IPS DF 4.7 (cell line): Measurements from ENCODE around the gene CFAP53.
"Not testable (repeated sequence)": the region's sequence is repeated elsewhere in the genome, so short reads cannot be mapped to it uniquely, and the experiment has no call there.

ENCODE experiments used
- DNase-seq: peaks from one replicate; pipeline ENCODE4 v3.0.0-alpha.2; 2013; ENCODE audit warnings: low spot score; ENCODE audit errors: extremely low read depth

CFAP53 gene

GRCh38 chr18:50273203-50274043 lies 7.1 kb upstream of the CFAP53 start:
- no peak for DNase-seq

- DNase-seq: no peak
Observed at GRCh38 chr18:50272568-50272967, 6.3 kb upstream of the CFAP53 start.

- DNase-seq: peak; percentile 68
Observed at GRCh38 chr18:50268022-50268747, 1.9 kb upstream of the CFAP53 start.

- no peak for DNase-seq
Observed at GRCh38 chr18:50262977-50263376, 3.3 kb downstream of the CFAP53 start.

- no peak for DNase-seq
Observed at GRCh38 chr18:50250935-50251334, 15.4 kb downstream of the CFAP53 start.

- no peak for DNase-seq
Observed at GRCh38 chr18:50249576-50249975, 16.7 kb downstream of the CFAP53 start.

GRCh38 chr18:50247561-50247960 lies 18.7 kb downstream of the CFAP53 start:
- DNase-seq: no peak

GRCh38 chr18:50241768-50242167 lies 24.5 kb downstream of the CFAP53 start:
- not testable (repeated sequence) for DNase-seq

- DNase-seq: no peak
Observed at GRCh38 chr18:50240080-50240563, 26.2 kb downstream of the CFAP53 start.

- DNase-seq: no peak
Observed at GRCh38 chr18:50232419-50232818, 33.9 kb downstream of the CFAP53 start.

- DNase-seq: no peak
Observed at GRCh38 chr18:50231621-50232020, 34.7 kb downstream of the CFAP53 start.

GRCh38 chr18:50220249-50220648 lies 46.0 kb downstream of the CFAP53 start:
- not testable (repeated sequence) for DNase-seq

GRCh38 chr18:50218432-50219197 lies 47.7 kb downstream of the CFAP53 start:
- no peak for DNase-seq

- DNase-seq: no peak
Observed at GRCh38 chr18:50209311-50209710, 57.0 kb downstream of the CFAP53 start.

- DNase-seq: no peak
Observed at GRCh38 chr18:50207722-50208121, 58.6 kb downstream of the CFAP53 start.

- DNase-seq: no peak
Observed at GRCh38 chr18:50203801-50204604, 62.3 kb downstream of the CFAP53 start.

- no peak for DNase-seq
Observed at GRCh38 chr18:50201476-50202018, 64.7 kb downstream of the CFAP53 start.

GRCh38 chr18:50199921-50200320 lies 66.4 kb downstream of the CFAP53 start:
- DNase-seq: no peak

- no peak for DNase-seq
Observed at GRCh38 chr18:50199346-50199855, 66.9 kb downstream of the CFAP53 start.

GRCh38 chr18:50196261-50196660 lies 70.0 kb downstream of the CFAP53 start:
- DNase-seq: no peak
